Dermis microvascular lymphatic vessel endothelial cell (primary cell): Measurements from ENCODE around the gene GPR50. TPM values are rescaled to one million over a fixed set of nuclear protein-coding genes. Genes with fewer than 3 reads are reported as not detected.

Experiments used
- DNase-seq, 2 donors: peaks; one replicate each; pipeline versions ENCODE4 v3.0.0 to v3.0.0-alpha.2; 2010; ENCODE audit warnings: low read depth in 2 of 2
- total RNA-seq: library from RNA; depleted of rRNA; stranded (reverse); fragments of >200 nt; gene quantifications from 2 replicates; pipeline ENCODE4 v1.2.1, GENCODE V29; 2014

The GPR50 gene
- not detected in 2 replicates for total RNA-seq

DNA sequence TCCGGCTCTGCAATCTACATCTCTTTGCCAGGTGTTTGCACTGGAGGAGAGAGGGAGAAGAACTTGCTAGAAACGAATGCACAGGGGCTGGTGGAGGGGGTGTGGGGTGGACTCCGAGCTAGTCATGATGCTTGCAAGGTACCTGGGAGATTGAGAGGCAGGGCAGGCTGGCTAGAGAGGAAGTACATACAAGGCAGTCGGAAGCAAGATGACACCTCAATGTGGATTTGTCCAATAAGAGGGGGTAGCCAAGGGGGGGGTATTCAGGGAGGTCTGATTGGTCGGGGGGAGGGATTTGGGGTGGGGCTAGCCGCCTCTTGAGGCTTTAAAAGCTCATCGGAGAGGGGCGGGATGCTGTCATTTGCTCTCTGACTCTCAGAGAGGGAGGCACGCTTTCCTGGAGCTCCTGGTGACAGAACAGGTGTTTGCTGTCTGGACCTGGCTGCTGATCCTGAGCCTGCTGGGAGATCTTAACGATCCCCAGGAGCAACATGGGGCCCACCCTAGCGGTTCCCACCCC lies at the start of gene GPR50:
Gene GPR50 (plus strand): TSS at position 354 of the 520 bp plus-strand sequence. CDS start 138 bp downstream, at position 492.
- DNase-seq: no peak

DNA sequence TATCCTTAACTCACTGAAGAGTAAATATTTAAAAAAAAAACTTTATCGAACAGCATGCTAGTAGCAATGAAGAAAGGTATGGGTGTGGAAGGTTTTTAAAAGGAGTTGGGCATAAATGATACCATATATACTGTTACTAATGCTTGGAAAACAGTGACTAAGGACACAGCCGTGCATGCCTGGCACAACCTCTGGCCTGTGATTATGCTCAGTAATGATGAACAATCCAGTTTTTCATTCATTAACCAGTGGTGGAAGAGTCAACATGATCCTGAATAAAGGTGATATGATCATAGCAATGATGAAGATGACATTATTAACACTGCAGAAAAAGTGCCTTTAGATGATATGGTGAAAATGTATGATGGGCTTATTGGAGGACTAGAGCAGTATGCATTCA lies 43.9 kb upstream of the GPR50 start:
- no peak for DNase-seq

- DNase-seq: peak; percentile 30 to 52
These were observed 24.6 kb upstream of the GPR50 start for GRCh38 chrX:151151665-151152267.

DNA sequence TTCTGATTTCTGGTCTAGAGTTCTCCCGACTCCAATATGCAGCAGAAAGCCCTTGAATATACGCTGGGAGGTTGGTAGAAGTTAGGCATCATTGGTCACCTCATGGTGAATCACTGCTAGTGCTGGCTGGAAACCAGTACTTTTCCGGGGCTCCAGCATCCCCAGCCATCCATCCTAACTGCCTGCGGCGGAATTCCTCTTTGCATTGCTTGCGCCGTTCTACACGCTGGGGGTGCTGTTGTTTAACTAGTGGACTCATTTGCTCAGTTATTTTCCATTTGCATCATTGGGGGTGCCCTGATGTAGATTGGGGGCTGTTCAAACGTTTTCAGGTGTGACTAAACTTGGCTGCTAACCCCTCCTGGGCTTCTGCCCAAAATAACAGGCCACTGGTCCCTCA lies 23.3 kb upstream of the GPR50 start:
- DNase-seq: no peak

DNA sequence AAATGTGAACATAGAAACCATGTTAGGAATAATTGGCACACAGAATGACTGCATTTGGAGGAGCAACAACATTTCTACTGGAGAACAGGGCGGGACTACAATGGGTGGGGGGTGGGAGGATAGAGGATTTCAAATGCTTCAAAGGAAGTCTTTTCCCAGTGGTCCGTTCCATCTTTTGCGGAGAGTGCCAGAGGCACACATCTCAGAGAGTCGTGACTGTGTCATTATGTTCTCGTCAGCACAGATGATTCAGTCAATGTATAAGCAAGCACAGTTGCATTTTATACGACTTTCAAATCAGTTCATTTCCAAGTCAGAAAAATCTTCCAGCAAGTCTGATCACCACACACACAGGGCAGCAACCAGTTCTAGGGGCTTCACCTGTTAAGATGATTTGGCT lies 22.7 kb upstream of the GPR50 start:
- DNase-seq: no peak

- DNase-seq: no peak
These were observed 21.1 kb upstream of the GPR50 start for GRCh38 chrX:151155234-151155633.

DNA sequence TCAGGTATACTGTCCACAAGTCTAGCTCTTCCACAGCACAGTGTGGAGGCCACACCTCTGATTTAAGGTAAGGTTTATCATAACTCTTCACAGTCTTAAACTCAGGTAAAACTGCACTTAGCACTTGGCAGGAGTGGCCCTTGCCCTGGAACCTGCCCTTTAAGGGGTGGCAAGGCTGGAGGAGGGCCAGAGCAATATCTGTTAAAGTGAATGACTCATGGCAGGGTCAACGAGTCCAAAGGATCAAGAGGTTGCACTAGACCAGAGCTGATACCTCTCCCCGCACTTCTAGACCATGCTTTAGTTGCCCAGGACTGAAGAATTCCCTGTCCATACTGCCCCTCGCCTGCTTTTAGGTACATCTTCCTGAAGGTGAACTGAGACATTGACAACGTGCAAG lies 14.7 kb upstream of the GPR50 start:
- DNase-seq: no peak

GRCh38 chrX:151167791-151168345 lies 8.5 kb upstream of the GPR50 start:
- no peak for DNase-seq

- no peak for DNase-seq
These were observed 6.6 kb upstream of the GPR50 start for GRCh38 chrX:151169783-151170182.

GRCh38 chrX:151174581-151175282 lies 1.7 kb upstream of the GPR50 start:
- no peak for DNase-seq

DNA sequence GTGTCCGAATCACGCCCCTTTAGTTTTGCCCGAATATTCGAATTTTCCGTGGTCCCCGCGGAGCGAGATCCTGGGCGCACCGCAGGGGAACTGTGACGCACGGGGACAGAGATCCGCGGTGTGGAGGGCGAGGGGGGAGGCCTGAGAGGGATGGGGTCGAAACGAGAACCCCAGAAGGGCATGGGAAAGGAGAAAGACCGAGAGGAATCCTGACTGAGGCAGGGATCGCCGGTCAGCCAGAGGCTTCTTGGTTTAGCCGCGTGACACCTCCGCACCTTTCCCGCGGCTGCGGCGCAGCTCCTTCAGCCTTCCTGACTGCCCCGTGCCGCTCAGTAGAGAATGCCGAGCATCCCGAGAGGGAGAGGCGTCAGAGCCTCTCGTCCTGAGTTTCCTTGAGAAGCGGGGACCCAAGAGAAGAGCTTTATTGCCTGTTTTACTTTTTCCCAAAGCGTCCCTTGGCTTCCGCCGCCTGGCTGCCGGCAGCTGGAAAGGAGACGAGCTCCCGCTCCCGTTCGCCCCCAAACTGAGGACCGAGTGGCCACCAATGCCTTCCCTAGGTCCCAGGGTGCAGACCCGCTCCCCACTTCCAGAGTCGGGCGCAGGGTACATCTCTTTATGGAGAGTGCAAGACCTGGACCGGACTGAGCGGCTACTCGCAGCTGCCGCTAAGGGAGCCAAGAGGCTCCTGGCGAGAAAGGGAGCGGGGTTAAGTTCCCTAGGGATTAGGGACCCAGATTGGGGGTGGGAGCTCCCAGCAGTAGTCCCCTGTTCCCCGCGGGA lies 911 bp upstream of the GPR50 start:
- no peak for DNase-seq

DNA sequence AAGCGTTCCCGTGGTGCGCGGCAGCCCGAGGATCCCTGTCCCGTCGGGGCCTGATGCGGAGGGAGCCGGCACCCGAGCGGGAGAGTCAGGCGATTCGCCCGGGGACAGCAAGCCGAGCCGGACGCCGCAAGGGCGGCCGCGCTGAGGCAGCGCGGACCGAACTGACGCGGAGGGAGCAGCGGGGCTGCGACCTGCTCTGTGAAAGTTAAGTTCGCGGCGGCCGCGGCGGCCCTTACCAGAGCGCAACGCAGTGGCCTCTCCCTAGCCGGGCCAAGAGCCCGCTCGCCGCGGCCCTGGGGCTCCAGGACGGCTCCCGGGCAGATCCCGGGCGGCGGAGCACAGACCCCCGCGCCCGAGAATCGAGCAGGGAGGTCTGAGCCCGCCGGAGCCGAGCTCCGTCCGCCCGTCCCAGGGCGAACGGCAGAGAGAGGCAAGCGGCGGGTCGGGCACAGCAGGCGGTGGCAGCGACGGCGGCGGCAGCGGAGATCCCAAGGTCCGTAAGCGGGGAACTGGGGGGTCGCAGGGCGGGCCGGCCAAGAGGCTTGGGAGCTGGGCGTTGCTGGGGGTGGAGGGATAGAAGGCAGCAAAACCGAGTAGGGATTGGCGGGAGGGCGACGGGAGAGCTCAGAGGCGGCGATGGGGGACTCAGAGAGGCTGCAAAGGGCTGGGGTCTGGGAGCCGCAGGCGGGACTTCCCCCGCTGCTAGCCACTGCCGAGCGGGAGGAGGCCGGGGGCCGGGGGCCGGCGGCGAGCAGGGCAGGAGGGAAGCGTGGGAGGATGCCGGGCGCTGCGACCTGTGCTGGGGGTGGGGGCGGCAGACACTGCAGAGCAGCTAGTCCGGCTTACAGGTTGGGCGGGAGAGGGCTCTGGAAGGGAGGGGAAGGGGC lies 1.0 kb downstream of the GPR50 start:
- DNase-seq: peak in 1 of 2 donors; percentile 12

DNA sequence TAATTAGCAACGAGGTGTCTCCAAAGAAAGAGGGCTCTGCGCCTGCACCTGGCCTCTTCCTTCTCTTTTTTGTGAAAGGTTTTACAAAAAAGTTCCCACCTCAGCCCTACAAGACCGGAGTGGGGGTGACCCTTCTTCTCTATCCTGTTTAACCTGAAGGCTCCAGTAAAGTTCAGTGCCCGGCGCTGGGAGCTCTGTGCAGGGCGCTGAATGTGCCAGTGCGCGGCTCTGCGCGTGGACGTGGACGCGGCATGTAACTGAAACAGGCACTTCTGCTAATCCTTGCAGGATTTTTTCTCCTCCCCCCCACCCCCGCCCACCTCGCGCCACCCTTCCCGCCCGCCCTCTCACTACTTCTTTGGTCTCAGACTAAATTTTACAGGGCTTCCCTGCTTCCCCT lies 2.4 kb downstream of the GPR50 start:
- DNase-seq: no peak

GRCh38 chrX:151180400-151180799 lies 4.0 kb downstream of the GPR50 start:
- DNase-seq: no peak

GRCh38 chrX:151181088-151181487 lies 4.7 kb downstream of the GPR50 start:
- no peak for DNase-seq

DNA sequence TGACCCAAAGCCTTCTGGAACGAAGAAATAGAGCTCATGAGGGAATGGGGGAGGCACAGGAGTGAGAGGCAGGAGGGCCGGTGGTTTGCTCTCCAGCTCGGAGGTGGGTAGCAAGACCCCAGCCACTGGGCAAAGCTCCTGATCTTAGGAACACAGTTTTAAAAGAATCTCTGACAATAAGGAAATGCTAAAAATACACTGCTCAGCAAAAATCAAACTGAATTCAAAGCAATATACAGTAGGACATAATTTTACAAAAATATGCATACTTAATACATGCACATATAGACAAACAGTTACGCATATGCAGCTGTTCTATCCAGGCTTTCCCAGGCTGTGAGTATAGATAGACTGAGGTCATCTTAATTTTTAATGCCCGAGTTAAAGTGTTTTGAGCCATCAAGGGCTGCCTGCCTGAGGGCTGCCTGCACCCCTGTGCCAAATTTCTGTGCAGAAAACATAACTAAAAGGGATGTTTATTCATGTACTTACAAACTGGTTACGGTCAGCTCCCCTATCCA lies 6.9 kb downstream of the GPR50 start:
- no peak for DNase-seq

GRCh38 chrX:151183912-151184565 lies 7.7 kb downstream of the GPR50 start:
- no peak for DNase-seq

DNA sequence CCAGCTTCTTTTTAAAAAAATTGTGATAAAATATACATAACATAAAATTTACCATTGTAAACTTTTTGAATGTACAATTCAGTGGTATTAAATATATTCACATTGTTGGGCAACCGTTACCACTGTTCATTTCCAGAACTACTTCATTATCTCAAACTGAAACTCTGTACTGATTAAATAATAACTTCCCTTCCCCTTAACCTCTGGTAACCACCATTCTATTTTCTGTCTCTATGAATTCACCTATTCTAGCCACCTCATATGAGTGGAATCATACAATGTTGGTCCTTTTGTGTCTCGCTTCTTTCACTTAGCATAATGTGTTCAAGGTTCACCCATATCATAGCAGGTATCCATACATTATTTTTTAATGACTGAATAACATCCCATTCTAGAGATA lies 8.3 kb downstream of the GPR50 start:
- no peak for DNase-seq

DNA sequence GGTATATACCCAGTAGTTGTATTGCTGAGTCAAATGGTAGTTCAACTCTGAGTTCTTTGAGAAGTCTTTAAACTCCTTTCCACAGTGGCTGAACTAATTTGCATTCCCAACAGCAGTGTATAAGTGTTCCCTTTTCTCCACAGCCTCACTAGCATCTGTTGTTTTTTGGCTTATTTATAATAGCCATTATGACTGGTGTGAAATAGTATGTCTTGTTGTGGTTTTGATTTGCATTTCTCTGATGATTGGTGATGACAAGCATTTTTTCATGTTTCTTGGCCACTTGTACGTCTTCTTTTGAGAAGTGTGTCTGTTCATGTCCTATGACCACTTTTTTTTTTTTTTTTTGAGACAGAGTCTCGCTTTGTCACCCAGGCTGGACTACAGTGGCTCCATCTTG lies 30.5 kb downstream of the GPR50 start:
- no peak for DNase-seq

GRCh38 chrX:151225843-151226242 lies 49.5 kb downstream of the GPR50 start:
- no peak for DNase-seq
